ENCODE data around the gene KRT82.

Gene KRT82

DNA sequence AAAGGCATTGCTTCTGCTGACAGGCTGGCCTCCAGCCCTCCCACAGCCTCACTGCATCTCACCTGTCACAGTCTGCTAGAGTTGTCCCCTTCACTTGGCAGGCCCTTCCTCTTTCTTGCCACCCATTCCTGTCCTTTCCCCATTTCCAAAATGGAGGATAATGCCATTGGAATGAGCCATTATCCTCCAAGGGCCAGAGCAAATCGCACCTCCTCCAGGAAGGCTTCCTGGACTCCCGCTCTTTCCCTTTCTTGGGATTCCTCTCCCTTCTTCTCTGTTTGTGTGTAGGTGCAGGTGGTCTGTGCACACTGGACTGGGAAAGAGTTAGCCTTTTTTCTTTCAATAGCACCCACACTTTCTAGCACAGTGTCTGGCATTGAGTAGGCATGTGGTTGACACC lies 3.8 kb downstream of the KRT82 start:
- TF ChIP-seq, protein P1, sequence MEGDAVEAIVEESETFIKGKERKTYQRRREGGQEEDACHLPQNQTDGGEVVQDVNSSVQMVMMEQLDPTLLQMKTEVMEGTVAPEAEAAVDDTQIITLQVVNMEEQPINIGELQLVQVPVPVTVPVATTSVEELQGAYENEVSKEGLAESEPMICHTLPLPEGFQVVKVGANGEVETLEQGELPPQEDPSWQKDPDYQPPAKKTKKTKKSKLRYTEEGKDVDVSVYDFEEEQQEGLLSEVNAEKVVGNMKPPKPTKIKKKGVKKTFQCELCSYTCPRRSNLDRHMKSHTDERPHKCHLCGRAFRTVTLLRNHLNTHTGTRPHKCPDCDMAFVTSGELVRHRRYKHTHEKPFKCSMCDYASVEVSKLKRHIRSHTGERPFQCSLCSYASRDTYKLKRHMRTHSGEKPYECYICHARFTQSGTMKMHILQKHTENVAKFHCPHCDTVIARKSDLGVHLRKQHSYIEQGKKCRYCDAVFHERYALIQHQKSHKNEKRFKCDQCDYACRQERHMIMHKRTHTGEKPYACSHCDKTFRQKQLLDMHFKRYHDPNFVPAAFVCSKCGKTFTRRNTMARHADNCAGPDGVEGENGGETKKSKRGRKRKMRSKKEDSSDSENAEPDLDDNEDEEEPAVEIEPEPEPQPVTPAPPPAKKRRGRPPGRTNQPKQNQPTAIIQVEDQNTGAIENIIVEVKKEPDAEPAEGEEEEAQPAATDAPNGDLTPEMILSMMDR (conservative IDR thresholded peaks at IDR 0.05; ENCODE audit: control insufficient read depth, insufficient read depth, low read depth, low read length): no peak
- no peak overlapping the region for H3K4me3 ChIP-seq (ENCODE audit: control insufficient read depth, low read depth, low read length)
- no peak for DNase-seq (ENCODE audit: low read depth)

DNA sequence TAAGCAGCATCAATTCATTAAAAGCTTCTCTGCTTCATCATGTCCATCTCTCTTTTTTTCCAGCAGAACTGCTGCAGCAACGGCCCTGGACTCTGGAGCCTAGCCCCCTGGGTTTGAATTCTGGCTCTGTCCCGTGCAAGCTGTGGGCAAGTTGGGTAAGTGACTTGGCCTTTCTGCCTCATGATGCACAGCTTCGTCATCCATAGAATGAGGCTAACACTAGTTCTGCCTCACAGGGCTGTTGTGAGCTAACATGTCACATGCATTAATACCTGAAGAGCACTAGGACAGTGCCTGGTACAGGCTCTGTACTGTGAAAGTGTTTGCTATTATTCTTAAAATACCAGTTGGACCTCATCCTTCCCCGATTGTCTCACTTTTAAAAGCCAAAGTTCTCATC lies 4.2 kb downstream of the KRT82 start:
- TF ChIP-seq, protein P1 (conservative IDR thresholded peaks at IDR 0.05; ENCODE audit: control insufficient read depth, insufficient read depth, low read depth, low read length): no peak
- DNase-seq (ENCODE audit: low read depth): peak; percentile 20
- H3K4me3 ChIP-seq (ENCODE audit: control insufficient read depth, low read depth, low read length): no peak overlapping the region

DNA sequence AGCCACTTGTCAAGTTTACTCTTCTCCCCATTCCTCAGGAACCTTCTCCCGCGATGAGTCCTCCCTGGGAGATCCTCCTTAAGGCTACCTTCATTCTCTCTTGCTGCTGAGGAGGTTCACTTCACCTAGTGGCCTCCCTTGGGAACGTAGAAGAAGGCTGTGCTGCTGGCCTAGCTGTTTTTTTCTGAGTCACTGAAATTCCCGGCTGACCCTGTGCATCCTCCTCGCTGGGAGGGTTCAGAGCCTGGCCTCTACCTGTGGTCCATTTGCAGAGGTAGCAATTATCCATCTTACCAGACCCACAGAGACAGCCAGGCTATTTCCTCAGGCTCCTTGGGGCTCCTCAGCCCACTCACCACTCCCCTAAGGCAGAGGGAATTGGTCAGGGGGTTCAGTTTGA lies 4.6 kb downstream of the KRT82 start:
- TF ChIP-seq, protein P1 (conservative IDR thresholded peaks at IDR 0.05; ENCODE audit: control insufficient read depth, insufficient read depth, low read depth, low read length): no peak
- no peak overlapping the region for H3K4me3 ChIP-seq (ENCODE audit: control insufficient read depth, low read depth, low read length)
- no peak for DNase-seq (ENCODE audit: low read depth)

DNA sequence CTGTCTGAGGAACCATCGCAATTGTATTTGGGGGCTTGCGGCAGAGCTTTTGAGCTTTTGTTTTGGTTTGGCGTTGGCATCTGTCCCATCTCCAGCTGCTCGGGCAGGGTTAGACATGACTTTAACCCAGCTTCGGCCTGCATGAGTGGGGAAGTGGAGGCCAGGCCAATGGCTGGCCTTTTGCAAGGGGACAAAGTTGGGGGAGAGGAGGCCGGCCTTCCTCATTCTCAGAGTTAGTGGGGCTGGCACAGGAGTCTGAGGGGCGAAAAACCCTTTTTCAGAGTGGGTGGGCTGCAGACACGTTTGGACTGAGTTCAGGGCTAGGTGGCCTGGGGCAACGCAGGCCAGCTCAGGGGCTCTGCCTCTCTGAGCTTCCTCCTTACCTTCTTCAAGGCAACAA lies 5.2 kb downstream of the KRT82 start:
- no peak for DNase-seq (ENCODE audit: low read depth)
- TF ChIP-seq, protein P1 (conservative IDR thresholded peaks at IDR 0.05; ENCODE audit: control insufficient read depth, insufficient read depth, low read depth, low read length): no peak
- no peak overlapping the region for H3K4me3 ChIP-seq (ENCODE audit: control insufficient read depth, low read depth, low read length)

DNA sequence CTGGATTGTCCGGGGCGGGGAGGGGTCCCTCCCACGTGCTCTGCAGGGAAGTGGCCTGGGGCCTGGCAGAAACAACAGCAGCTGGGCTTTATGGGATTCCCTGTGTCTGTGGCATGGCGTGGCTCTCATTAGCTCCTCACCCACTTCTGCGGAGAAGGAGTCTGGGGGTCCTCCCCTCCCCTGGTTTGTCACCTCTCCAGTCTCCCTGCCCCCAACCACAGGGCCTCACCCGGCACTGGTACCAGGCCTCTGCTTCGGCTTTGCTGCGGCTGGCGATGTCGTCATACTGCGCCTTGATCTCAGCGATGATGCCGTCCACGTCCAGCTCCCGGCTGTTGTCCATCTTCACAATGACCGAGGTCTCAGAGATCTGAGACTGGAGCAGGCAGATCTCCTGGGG lies 6.4 kb downstream of the KRT82 start:
- TF ChIP-seq, protein P1 (conservative IDR thresholded peaks at IDR 0.05; ENCODE audit: control insufficient read depth, insufficient read depth, low read depth, low read length): no peak
- no peak for DNase-seq (ENCODE audit: low read depth)
- no peak overlapping the region for H3K4me3 ChIP-seq (ENCODE audit: control insufficient read depth, low read depth, low read length)

DNA sequence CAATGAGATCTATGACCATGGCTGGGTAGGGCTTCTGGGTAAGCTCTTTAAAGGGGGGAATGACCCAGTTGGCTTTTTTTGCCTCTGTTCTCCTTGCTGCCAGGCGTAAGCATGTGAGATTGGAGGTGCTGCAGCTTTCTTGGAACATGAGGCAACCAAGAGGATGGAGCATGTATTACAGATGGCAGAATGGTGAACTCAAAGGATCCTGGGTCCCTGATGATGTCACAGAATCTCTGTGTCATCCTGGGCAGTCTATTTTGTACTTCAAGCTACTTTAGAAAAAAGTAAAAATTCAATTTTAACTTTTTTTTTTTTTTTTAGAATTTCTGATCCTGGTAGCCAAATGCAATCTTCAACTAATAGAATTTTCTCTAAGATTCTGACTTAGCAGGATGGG lies 8.0 kb downstream of the KRT82 start:
- TF ChIP-seq, protein P1 (conservative IDR thresholded peaks at IDR 0.05; ENCODE audit: control insufficient read depth, insufficient read depth, low read depth, low read length): no peak
- H3K4me3 ChIP-seq (ENCODE audit: control insufficient read depth, low read depth, low read length): no peak overlapping the region

DNA sequence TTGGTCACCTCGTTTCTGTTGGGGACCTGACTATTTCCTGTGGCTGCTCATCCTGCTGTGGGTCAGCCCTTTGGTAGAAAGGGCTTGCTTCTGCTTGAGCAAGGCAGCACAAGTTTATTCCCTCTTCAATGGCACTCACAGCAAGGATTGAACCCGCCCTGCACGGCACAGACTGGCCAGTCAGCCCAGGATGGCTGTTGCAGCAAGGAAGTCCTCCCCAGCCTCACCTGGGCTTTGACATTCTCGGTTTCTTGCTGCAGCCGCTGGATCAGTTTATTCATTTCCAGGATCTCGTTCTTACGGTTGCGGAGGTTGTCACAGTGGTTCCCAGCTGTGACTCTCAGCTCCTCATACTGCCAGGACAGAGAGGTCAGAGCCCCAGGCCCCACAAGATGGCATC lies 9.5 kb downstream of the KRT82 start:
- DNase-seq (ENCODE audit: low read depth): no peak
- TF ChIP-seq, protein P1 (conservative IDR thresholded peaks at IDR 0.05; ENCODE audit: control insufficient read depth, insufficient read depth, low read depth, low read length): no peak
- H3K4me3 ChIP-seq (ENCODE audit: control insufficient read depth, low read depth, low read length): no peak overlapping the region

More for the DNA sequence above, 8.0 kb downstream of the KRT82 start:
- DNase-seq (ENCODE audit: low read depth): peak; percentile 49

All from fibroblast of mammary gland (primary cell).